C1 segment of cervical spinal cord (tissue), 14 donors: ENCODE data around the gene GRHPR.
"Not testable (repeated sequence)": the region's sequence is repeated elsewhere in the genome, so short reads cannot be mapped to it uniquely, and the experiment has no call there.

ENCODE experiments used
- DNase-seq, 14 donors: peaks; one replicate each; lab custom pipeline; 2025; lab: John Stamatoyannopoulos, UW

Gene GRHPR

GRCh38 chr9:37421914-37422288 lies 595 bp upstream of the GRHPR start:
- peak in 3 of 14 donors; percentile 63 to 77 (median 75) for DNase-seq

GRCh38 chr9:37423508-37423907 lies 1.0 kb downstream of the GRHPR start:
- no peak for DNase-seq

GRCh38 chr9:37424204-37424685 lies 1.7 kb downstream of the GRHPR start:
- DNase-seq: no peak

- no peak for DNase-seq
These were observed 2.3 kb downstream of the GRHPR start for GRCh38 chr9:37424686-37425297.

GRCh38 chr9:37425298-37425752 lies 2.8 kb downstream of the GRHPR start:
- peak in 1 of 14 donors; percentile 22 for DNase-seq

GRCh38 chr9:37426431-37426830 lies 3.9 kb downstream of the GRHPR start:
- DNase-seq: not testable (repeated sequence)

GRCh38 chr9:37426846-37427245 lies 4.3 kb downstream of the GRHPR start:
- DNase-seq: no peak

- DNase-seq: no peak
These were observed 5.8 kb downstream of the GRHPR start for GRCh38 chr9:37428345-37428744.

- peak in 1 of 14 donors; percentile 14 for DNase-seq
These were observed 7.2 kb downstream of the GRHPR start for GRCh38 chr9:37429441-37430285.

- DNase-seq: peak in 12 of 14 donors; percentile 25 to 87 (median 64)
These were observed 8.5 kb downstream of the GRHPR start for GRCh38 chr9:37430841-37431597.

- peak in 2 of 14 donors; percentile 15 to 24 for DNase-seq
These were observed 9.5 kb downstream of the GRHPR start for GRCh38 chr9:37432020-37432419.

GRCh38 chr9:37433867-37434371 lies 11.4 kb downstream of the GRHPR start:
- peak in 13 of 14 donors; percentile 30 to 91 (median 76) for DNase-seq

- peak in 2 of 14 donors; percentile 9 to 26 for DNase-seq
These were observed 14.0 kb downstream of the GRHPR start for GRCh38 chr9:37436540-37436939.

GRCh38 chr9:37437010-37437409 lies 14.5 kb downstream of the GRHPR start:
- no peak for DNase-seq

GRCh38 chr9:37437621-37438020 lies 15.1 kb downstream of the GRHPR start:
- DNase-seq: peak in 2 of 14 donors; percentile 6 to 47

GRCh38 chr9:37438359-37438758 lies 15.9 kb downstream of the GRHPR start:
- DNase-seq: no peak

- DNase-seq: no peak
These were observed 19.4 kb downstream of the GRHPR start for GRCh38 chr9:37441776-37442370.

- DNase-seq: no peak
These were observed 20.1 kb downstream of the GRHPR start for GRCh38 chr9:37442556-37442955.

- DNase-seq: no peak
These were observed 21.1 kb downstream of the GRHPR start for GRCh38 chr9:37443566-37443965.

GRCh38 chr9:37444890-37445289 lies 22.4 kb downstream of the GRHPR start:
- DNase-seq: no peak

GRCh38 chr9:37445832-37446231 lies 23.3 kb downstream of the GRHPR start:
- DNase-seq: no peak
